ENCODE measurements around the gene PGLYRP2. TPM values are rescaled to one million over a fixed set of nuclear protein-coding genes. Genes with fewer than 3 reads are reported as not detected.

Gene PGLYRP2, protein sequence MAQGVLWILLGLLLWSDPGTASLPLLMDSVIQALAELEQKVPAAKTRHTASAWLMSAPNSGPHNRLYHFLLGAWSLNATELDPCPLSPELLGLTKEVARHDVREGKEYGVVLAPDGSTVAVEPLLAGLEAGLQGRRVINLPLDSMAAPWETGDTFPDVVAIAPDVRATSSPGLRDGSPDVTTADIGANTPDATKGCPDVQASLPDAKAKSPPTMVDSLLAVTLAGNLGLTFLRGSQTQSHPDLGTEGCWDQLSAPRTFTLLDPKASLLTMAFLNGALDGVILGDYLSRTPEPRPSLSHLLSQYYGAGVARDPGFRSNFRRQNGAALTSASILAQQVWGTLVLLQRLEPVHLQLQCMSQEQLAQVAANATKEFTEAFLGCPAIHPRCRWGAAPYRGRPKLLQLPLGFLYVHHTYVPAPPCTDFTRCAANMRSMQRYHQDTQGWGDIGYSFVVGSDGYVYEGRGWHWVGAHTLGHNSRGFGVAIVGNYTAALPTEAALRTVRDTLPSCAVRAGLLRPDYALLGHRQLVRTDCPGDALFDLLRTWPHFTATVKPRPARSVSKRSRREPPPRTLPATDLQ
- total RNA-seq = not detected in 2 replicates
- long read RNA-seq = 0 reads

DNA sequence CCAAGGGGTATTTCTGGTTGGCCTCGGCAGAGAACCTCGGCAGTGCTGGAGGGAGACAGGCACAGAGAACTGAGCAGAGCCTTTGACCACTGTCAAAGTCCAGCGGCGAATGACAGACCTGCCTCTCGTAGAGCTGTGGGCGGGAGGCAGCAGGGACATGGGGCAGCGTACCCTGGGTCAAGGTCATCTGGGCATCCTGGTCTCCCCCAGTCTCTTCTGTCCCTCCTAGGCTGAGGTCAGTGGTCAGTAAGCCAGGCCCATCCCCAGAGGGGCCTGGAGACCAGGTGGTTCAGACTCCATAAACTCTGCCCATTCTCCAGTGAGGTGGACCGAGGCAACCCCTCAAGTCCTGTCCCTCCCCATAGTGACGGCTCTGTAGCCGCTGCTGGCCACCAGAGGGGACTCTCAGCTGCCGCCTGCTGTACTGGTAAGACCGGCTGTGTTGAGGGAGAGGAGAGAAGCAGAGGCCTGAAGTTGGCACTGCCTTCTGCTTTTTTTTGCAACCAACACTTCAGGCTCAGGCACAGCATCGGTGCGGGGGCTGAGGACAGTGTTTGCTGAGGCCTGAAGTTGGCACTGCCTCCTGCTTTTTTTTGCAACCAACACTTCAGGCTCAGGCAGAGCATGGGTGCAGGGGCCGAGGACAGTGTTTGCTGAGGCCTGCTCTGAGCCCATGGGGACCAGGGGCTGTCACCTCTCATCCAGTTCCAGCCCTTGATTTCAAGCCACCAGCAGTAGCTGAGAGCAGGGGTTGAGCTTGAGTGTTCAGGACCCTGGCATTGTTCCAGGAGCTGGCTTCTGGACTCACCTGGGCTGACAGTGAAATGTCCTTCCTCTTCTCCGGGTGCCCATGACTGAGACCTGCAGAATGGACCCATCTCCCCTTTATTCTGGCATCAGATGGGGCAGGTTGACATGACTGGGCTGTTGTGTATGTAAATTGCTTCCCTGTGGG, at the start of gene PGLYRP2:
Gene PGLYRP2, minus strand, starts transcription at position 111 of the 955 bp plus-strand sequence. CDS start 130 bp downstream, outside the sequence.
- no peak within 1 kb of the TSS for H3K4me3 Mint-ChIP-seq (ENCODE audit: low read depth)
- H3K4me1 Mint-ChIP-seq (ENCODE audit: low read depth) = no peaks in the 10 kb centered on the region
- DNase-seq (ENCODE audit: low spot score, unreplicated experiment) = no peak
- H3K9me3 Mint-ChIP-seq (ENCODE audit: low read depth) = peaks cover 28% of the 10 kb centered on the region
- peaks cover 4% of the 10 kb centered on the region for H3K36me3 Mint-ChIP-seq (ENCODE audit: insufficient read depth)
- H3K27me3 Mint-ChIP-seq = no peaks in the 10 kb centered on the region
- no peak within 1 kb of the TSS for H3K27ac Mint-ChIP-seq
- TF ChIP-seq, protein P1, sequence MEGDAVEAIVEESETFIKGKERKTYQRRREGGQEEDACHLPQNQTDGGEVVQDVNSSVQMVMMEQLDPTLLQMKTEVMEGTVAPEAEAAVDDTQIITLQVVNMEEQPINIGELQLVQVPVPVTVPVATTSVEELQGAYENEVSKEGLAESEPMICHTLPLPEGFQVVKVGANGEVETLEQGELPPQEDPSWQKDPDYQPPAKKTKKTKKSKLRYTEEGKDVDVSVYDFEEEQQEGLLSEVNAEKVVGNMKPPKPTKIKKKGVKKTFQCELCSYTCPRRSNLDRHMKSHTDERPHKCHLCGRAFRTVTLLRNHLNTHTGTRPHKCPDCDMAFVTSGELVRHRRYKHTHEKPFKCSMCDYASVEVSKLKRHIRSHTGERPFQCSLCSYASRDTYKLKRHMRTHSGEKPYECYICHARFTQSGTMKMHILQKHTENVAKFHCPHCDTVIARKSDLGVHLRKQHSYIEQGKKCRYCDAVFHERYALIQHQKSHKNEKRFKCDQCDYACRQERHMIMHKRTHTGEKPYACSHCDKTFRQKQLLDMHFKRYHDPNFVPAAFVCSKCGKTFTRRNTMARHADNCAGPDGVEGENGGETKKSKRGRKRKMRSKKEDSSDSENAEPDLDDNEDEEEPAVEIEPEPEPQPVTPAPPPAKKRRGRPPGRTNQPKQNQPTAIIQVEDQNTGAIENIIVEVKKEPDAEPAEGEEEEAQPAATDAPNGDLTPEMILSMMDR (IDR thresholded peaks at IDR 0.05; ENCODE audit: unreplicated experiment) = no peak

DNA sequence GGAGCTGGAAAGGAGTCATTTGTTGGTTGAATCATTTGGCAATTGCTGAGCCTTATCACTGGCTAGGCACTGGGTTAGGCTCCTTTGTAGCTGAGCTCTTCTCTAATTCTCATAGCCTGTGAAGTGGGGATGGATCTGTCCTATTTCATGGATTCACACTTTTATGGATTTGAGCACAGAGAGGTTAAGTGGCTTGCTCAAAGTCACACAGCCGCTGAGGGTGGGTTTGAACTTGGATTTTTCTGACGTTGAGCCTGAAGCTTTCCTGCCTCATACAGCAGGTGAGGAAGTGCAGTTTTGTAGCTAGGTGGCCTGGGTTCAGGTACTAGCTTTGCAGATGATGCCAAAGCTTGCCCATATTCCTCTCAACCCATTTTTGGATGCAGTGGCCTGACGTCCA, 48.4 kb upstream of the PGLYRP2 start:
- Mint-ChIP-seq H3K27me3 (no peaks in the 10 kb centered on the region), H3K9me3 (ENCODE audit: low read depth) (peaks cover 45% of the 10 kb centered on the region), H3K36me3 (ENCODE audit: insufficient read depth) (peaks cover 5% of the 10 kb centered on the region), H3K27ac (no peak overlapping the region), H3K4me3 (ENCODE audit: low read depth) (no peak overlapping the region), H3K4me1 (ENCODE audit: low read depth) (no peaks in the 10 kb centered on the region)
- TF ChIP-seq, protein P1 (IDR thresholded peaks at IDR 0.05; ENCODE audit: unreplicated experiment) = no peak
- no peak for DNase-seq (ENCODE audit: low spot score, unreplicated experiment)

DNA sequence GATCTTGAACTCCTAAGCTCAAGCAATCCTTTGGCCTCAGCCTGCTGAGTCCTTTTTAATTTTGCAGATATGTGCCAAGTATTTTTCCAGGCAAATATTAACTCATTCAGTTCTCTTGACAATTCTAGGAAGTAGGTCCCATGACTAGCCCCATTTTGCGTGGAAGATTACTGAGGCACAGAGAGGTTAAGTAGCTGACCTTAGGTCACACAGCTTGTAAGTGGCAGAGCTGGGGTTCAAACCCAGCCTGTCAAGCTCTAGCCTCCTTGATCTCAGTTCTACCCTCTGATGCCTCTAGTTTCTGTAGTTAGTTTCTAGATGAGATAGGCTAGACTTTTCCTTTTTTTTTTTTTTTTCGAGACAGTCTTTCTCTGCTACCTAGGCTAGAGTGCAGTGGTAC, 47.1 kb upstream of the PGLYRP2 start:
- TF ChIP-seq, protein P1 (IDR thresholded peaks at IDR 0.05; ENCODE audit: unreplicated experiment) = no peak
- H3K4me1 Mint-ChIP-seq (ENCODE audit: low read depth) = no peaks in the 10 kb centered on the region
- H3K9me3 Mint-ChIP-seq (ENCODE audit: low read depth) = peaks cover 45% of the 10 kb centered on the region
- H3K4me3 Mint-ChIP-seq (ENCODE audit: low read depth) = no peak overlapping the region
- no peaks in the 10 kb centered on the region for H3K27me3 Mint-ChIP-seq
- H3K27ac Mint-ChIP-seq = no peak overlapping the region
- DNase-seq (ENCODE audit: low spot score, unreplicated experiment) = no peak
- peaks cover 5% of the 10 kb centered on the region for H3K36me3 Mint-ChIP-seq (ENCODE audit: insufficient read depth)

DNA sequence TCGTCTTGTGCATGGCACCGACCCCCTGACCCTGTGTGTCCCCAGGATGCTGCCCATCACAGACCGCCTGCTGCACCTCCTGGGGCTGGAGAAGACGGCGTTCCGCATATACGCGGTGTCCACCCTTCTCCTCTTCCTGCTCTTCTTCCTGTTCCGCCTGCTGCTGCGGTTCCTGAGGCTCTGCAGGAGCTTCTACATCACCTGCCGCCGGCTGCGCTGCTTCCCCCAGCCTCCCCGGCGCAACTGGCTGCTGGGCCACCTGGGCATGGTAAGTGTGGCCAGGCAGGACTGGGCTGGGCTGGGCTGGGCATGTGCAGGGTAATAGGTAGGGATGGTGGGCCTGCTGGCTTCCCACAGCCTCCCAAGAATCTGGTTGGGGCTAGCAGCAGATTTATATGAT, 46.0 kb upstream of the PGLYRP2 start:
- TF ChIP-seq, protein P1 (IDR thresholded peaks at IDR 0.05; ENCODE audit: unreplicated experiment) = no peak
- Mint-ChIP-seq H3K9me3 (ENCODE audit: low read depth) (peaks cover 42% of the 10 kb centered on the region), H3K4me1 (ENCODE audit: low read depth) (no peaks in the 10 kb centered on the region), H3K27ac (no peak overlapping the region), H3K36me3 (ENCODE audit: insufficient read depth) (peaks cover 3% of the 10 kb centered on the region), H3K27me3 (no peaks in the 10 kb centered on the region), H3K4me3 (ENCODE audit: low read depth) (no peak overlapping the region)
- DNase-seq (ENCODE audit: low spot score, unreplicated experiment) = no peak

DNA sequence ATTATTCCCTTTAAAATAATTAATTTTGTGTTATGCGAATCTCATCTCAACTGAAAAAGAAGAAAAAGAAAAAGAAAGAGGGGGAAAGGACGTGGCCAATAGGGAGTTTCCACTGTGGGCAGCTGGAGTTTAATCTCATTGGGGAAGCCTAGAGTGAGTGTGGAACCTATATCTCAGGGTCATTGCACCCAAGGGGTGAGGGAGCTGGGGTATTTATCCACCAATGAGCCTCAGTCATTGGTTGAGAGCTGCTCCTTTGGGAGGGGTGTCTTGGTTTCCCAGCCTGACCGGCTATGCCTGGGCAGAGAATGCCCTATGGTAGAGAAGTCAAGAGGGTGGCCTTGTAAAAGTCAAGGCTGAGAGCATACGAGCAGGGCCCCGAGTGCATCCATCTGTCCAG, 45.5 kb upstream of the PGLYRP2 start:
- Mint-ChIP-seq H3K27ac (no peak overlapping the region), H3K4me3 (ENCODE audit: low read depth) (no peak overlapping the region), H3K27me3 (no peaks in the 10 kb centered on the region), H3K36me3 (ENCODE audit: insufficient read depth) (peaks cover 3% of the 10 kb centered on the region), H3K9me3 (ENCODE audit: low read depth) (peaks cover 41% of the 10 kb centered on the region), H3K4me1 (ENCODE audit: low read depth) (no peaks in the 10 kb centered on the region)
- DNase-seq (ENCODE audit: low spot score, unreplicated experiment) = no peak
- TF ChIP-seq, protein P1 (IDR thresholded peaks at IDR 0.05; ENCODE audit: unreplicated experiment) = no peak

Measured in progenitor cell of endocrine pancreas (in vitro differentiated cells).